B cell (primary cell): ENCODE results near the gene ADA. TPM values are rescaled to one million over a fixed set of nuclear protein-coding genes. Genes with fewer than 3 reads are reported as not detected.

ENCODE experiments used
- ATAC-seq: fragments of 200-7000 bp; cut with Tn5 transposase; one replicate; pipeline ENCODE4 v1.10.0; 2021; ENCODE audit warnings: low read depth, mild to moderate bottlenecking, moderate number of reproducible peaks, moderate library complexity
- CTCF ChIA-PET: fragments of 350-600 bp; sonication (Branson Sonifier 250); formaldehyde crosslinking; loops from one replicate; lab custom pipeline; 2021; ENCODE audit warnings: antibody characterized with exemption, inconsistent platforms; lab: Charles Lee
- POLR2A ChIA-PET: fragments of 350-600 bp; sonication (Branson Sonifier 250); formaldehyde crosslinking; loops from one replicate; lab custom pipeline; 2021; ENCODE audit warnings: antibody characterized with exemption; lab: Charles Lee
- DNase-seq: peaks from one replicate; pipeline ENCODE4 v3.0.0; 2013
- H2AFZ ChIP-seq: 2 replicates; pipeline ENCODE4 v1.6.1; 2012; ENCODE audit warnings: mild to moderate bottlenecking, low read depth, low read length; ENCODE audit not compliant: insufficient read depth, poor library complexity, severe bottlenecking
- H3K27ac ChIP-seq, 2 donors: 1 replicate in 1 of 2; 2 replicates in 1 of 2; pipeline ENCODE4 v1.5.1; 2012 to 2013; ENCODE audit warnings: low read length in 2 of 2, mild to moderate bottlenecking in 2 of 2, moderate library complexity in 1 of 2
- H3K27me3 ChIP-seq, 4 experiments: fragments of 200-600 bp in 1 of 4; sonication (generic) in 1 of 4; replicated peaks in 1 of 4; 1 replicate in 2 of 4; 2 replicates in 2 of 4; pipeline versions ENCODE4 v1.6.1 to v1.7.0; 2013 to 2016; ENCODE audit warnings: low read length in 3 of 4, mild to moderate bottlenecking in 2 of 4, mixed read lengths in 1 of 4, moderate library complexity in 1 of 4; ENCODE audit not compliant: insufficient read depth in 4 of 4, control insufficient read depth in 3 of 4; ENCODE audit errors: control extremely low read depth in 1 of 4
- H3K36me3 ChIP-seq, 2 experiments: replicated peaks in 1 of 2; 1 replicate in 1 of 2; 2 replicates in 1 of 2; pipeline versions ENCODE4 v1.6.1 to v1.7.1; 2013; ENCODE audit warnings: low read length in 1 of 2; ENCODE audit not compliant: insufficient read depth in 2 of 2, control insufficient read depth in 1 of 2; ENCODE audit errors: control extremely low read depth in 1 of 2, extremely low read depth in 1 of 2
- H3K4me1 ChIP-seq, 2 donors: fragments of 200-600 bp in 1 of 2; sonication (generic) in 1 of 2; 1 replicate in 1 of 2; 2 replicates in 1 of 2; pipeline versions ENCODE4 v1.5.1 to v1.6.1; 2013 to 2017; ENCODE audit warnings: low read length in 2 of 2; ENCODE audit not compliant: control insufficient read depth in 2 of 2, insufficient read depth in 2 of 2
- H3K4me2 ChIP-seq: replicated peaks from 2 replicates; pipeline ENCODE3; 2012; ENCODE audit warnings: mild to moderate bottlenecking, low read depth, low read length; ENCODE audit not compliant: poor library complexity, severe bottlenecking
- H3K4me3 ChIP-seq, 5 experiments: fragments of 200-600 bp in 1 of 5; sonication (generic) in 1 of 5; 1 replicate in 3 of 5; 2 replicates in 2 of 5; pipeline versions ENCODE4 v1.5.1 to v1.7.0; 2011 to 2016; ENCODE audit warnings: low read length in 4 of 5, mild to moderate bottlenecking in 4 of 5, low read depth in 2 of 5, control low read depth in 1 of 5, moderate library complexity in 1 of 5; ENCODE audit not compliant: insufficient read depth in 1 of 5; ENCODE audit errors: control extremely low read depth in 1 of 5, extremely low read depth in 1 of 5
- H3K79me2 ChIP-seq: fragments of 200-600 bp; sonication (generic); one replicate; pipeline ENCODE4 v1.6.0; 2016; ENCODE audit warnings: low read length; ENCODE audit not compliant: control insufficient read depth, insufficient read depth
- H3K9ac ChIP-seq: fragments of 200-600 bp; sonication (generic); 2 replicates; pipeline ENCODE4 v1.6.1; 2017; ENCODE audit warnings: mild to moderate bottlenecking, low read length, moderate library complexity
- H3K9me3 ChIP-seq, 3 donors: one replicate each; pipeline versions ENCODE4 v1.6.1 to v1.7.1; 2013; ENCODE audit warnings: low read length in 2 of 3; ENCODE audit not compliant: control insufficient read depth in 2 of 3, insufficient read depth in 1 of 3; ENCODE audit errors: control extremely low read depth in 1 of 3
- H4K20me1 ChIP-seq: 2 replicates; pipeline ENCODE4 v1.6.0; 2012; ENCODE audit warnings: mild to moderate bottlenecking, low read length; ENCODE audit not compliant: insufficient read depth, control insufficient read depth, poor library complexity, severe bottlenecking
- H3K27ac Mint-ChIP-seq: one replicate; pipeline ENCODE4 v1.8.0; 2021; ENCODE audit warnings: mixed read lengths
- H3K27me3 Mint-ChIP-seq: one replicate; pipeline ENCODE4 v1.8.0; 2021; ENCODE audit warnings: mixed read lengths
- H3K4me1 Mint-ChIP-seq: one replicate; pipeline ENCODE4 v1.8.0; 2021; ENCODE audit warnings: mixed read lengths
- H3K4me3 Mint-ChIP-seq: one replicate; pipeline ENCODE4 v1.8.0; 2021; ENCODE audit warnings: mixed read lengths
- H3K9me3 Mint-ChIP-seq: one replicate; pipeline ENCODE4 v1.8.0; 2022; ENCODE audit warnings: mixed read lengths; ENCODE audit not compliant: insufficient read depth
- EZH2 ChIP-seq: IDR thresholded peaks from 2 replicates; pipeline ENCODE4 v1.6.1; 2012; ENCODE audit warnings: borderline replicate concordance, low read depth, mild to moderate bottlenecking, moderate library complexity, low read length; ENCODE audit not compliant: insufficient read depth, poor library complexity, severe bottlenecking
- WGBS: methylation state at CpG from one replicate; pipeline ENCODE4 v1.1.5; 2013; ENCODE audit warnings: missing lambda C conversion rate; ENCODE audit not compliant: insufficient coverage; 5-methylcytosine and 5-hydroxymethylcytosine counted together
- intact Hi-C: fragments of 100-400 bp; cut with micrococcal nuclease; formaldehyde crosslinking; loops from one replicate; pipeline ENCODE4 v1.10.0; 2022
- polyA plus RNA-seq: library from polyadenylated mRNA; depleted of rRNA; stranded (reverse); fragments of >200 nt; gene quantifications from 2 replicates; pipeline ENCODE4 v1.2.3, GENCODE V29; 2012
- total RNA-seq, 2 donors: library from RNA; stranded (reverse); fragments of 120-200 nt in 1 of 2; gene quantifications; 1 replicate in 1 of 2; 2 replicates in 1 of 2; pipeline versions ENCODE4 v1.2.3 to v1.2.4, GENCODE V29; 2013 to 2022
- TF ChIP-seq, protein P1 (sequence below): fragments of 200-600 bp; IDR thresholded peaks from one replicate; pipeline ENCODE4 v1.8.0; 2022; ENCODE audit warnings: antibody characterized with exemption, mild to moderate bottlenecking

ADA gene
- total and polyA plus RNA-seq, 2 donors (not counting 1 experiment from before 2014, with no cell fraction given) = 10.0 to 34.2 TPM

- DNase-seq = no peak
- 89% methylated on average over 14 of the region's 14 CpGs for WGBS
- Mint-ChIP-seq H3K9me3 (no peaks in the 10 kb centered on the region), H3K4me1 (peaks cover 55% of the 10 kb centered on the region), H3K4me3 (no peak overlapping the region), H3K27ac (peak overlapping the region; percentile 91), H3K27me3 (no peaks in the 10 kb centered on the region)
- no peak for ATAC-seq
- intact Hi-C loops = no loop called here
- ChIA-PET POLR2A (interaction anchor here (0.9 kb wide), 1 partner anchor 11 kb away, joined by 6 read pairs; no protein-coding TSS in a partner anchor), CTCF (interaction anchor here (0.9 to 1.8 kb wide), 3 partner anchors 13 to 40 kb away, joined by 3 to 4 read pairs (median 4); no protein-coding TSS in a partner anchor)
- Histone ChIP-seq H3K9ac (no peak overlapping the region), H3K27me3 (no peaks in the 10 kb centered on the region), H3K36me3 (peaks cover 0 to 75% of the 10 kb centered on the region in 2 experiments), H4K20me1 (peaks cover 51% of the 10 kb centered on the region), H3K79me2 (peaks cover 61% of the 10 kb centered on the region), H3K4me2 (no peak overlapping the region), H3K4me3 (no peak overlapping the region), H2AFZ (no peak overlapping the region), H3K9me3 (no peaks in the 10 kb centered on the region), H3K27ac (peak overlapping the region in 1 of 2 donors; percentile 74), H3K4me1 (peaks cover 13 to 39% of the 10 kb centered on the region in 2 donors)
- TF ChIP-seq, protein P1, sequence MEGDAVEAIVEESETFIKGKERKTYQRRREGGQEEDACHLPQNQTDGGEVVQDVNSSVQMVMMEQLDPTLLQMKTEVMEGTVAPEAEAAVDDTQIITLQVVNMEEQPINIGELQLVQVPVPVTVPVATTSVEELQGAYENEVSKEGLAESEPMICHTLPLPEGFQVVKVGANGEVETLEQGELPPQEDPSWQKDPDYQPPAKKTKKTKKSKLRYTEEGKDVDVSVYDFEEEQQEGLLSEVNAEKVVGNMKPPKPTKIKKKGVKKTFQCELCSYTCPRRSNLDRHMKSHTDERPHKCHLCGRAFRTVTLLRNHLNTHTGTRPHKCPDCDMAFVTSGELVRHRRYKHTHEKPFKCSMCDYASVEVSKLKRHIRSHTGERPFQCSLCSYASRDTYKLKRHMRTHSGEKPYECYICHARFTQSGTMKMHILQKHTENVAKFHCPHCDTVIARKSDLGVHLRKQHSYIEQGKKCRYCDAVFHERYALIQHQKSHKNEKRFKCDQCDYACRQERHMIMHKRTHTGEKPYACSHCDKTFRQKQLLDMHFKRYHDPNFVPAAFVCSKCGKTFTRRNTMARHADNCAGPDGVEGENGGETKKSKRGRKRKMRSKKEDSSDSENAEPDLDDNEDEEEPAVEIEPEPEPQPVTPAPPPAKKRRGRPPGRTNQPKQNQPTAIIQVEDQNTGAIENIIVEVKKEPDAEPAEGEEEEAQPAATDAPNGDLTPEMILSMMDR = no peak
- TF ChIP-seq EZH2 = no peak
Measured at GRCh38 chr20:44615876-44616603, 35.5 kb downstream of the ADA start.
